ENCODE measurements around the gene VRK1.

Gene VRK1

DNA sequence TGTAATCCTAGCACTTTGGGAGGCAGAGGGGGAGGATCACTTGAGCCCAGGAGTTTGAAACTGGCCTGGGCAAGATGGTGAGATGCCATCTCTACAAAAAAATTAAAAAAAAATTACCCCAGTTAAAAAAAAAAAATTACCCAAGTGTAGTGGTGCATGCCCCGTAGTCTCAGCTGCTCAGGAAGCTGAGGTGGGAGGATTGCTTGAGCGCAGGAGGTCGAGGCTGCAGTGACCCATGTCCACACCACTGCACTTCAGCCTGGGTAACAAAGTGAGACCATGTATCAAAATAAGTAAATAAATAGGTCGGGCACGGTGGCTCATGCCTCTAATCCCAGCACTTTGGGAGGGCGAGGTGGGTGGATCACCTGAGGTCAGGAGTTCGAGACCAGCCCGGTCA, 128.8 kb downstream of the VRK1 start:
- DNase-seq = no peak

DNA sequence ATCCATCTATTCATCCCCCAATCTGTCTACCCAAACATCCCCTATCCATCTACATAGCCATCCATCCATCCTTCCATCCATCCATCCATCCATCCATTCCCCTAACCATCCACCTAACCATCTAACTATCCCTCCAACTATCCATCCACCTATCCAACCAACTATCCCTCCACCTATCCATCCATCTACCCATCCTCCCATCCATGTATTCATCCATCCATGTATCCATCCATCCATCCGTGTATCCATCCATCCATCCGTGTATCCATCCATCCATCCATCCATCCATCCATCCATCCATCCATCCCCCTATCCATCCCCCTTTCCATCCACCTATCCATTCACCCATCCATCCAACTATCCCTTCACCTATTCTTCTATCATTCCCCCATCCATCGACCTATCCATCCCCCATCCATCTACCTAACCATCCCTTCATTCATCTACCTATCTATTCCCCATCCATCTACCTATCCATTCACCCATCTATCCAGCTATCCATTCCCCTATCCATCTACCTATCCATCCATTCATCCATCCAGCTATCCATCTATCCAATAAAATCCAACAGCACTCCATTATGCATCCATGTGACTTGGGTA, 131.7 kb downstream of the VRK1 start:
- DNase-seq = no peak

DNA sequence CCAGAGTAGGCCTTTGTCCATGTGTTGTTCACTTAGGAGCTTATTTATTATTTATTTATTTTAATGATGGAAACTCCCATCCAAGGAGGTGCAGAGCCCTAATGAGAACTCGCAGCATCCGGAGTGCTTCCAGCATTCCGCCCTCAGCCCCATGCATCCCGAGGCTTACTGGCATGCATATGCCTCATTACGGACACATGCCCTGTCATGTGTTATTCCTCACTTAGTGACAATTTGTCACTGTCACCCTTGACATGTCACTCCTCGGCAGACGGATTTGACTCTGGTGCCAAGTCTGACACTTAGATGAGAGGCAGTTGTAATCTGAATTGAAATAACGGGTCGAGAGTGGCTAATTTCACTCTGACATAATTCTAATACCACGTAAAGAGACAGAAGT, 132.8 kb downstream of the VRK1 start:
- no peak for DNase-seq

DNA sequence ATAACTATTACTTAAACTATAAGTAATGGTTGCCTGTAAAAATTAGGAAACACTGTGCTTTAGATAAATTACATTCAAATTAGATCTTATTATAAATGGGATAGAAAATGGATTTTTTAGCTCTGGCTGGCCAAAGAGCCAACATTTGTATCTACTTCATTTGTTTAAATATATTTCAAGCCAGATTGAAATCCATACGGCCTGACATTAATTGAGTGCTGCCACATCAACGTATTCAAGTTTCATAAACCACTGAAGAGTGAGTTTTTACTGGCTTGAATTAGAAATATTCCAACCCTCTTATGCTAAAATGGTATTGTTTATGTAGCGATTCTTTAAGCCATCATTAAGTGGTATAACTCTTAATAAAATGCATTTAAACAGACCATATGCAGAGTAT, 133.3 kb downstream of the VRK1 start:
- DNase-seq = no peak

Data from suppressor macrophage treated with lipopolysaccharide for 4 hours (primary cell).